ENCODE measurements around the gene ARID5B.

The ARID5B gene

GRCh38 chr10:61883371-61884025 is 18.0 kb upstream of the ARID5B start:
- DNase-seq = no peak

- no peak for DNase-seq
Observed at GRCh38 chr10:61887772-61888171, 13.7 kb upstream of the ARID5B start.

GRCh38 chr10:61888744-61889143 is 12.8 kb upstream of the ARID5B start:
- DNase-seq = no peak

GRCh38 chr10:61890430-61890829 is 11.1 kb upstream of the ARID5B start:
- no peak for DNase-seq

GRCh38 chr10:61890881-61891409 is 10.6 kb upstream of the ARID5B start:
- DNase-seq = no peak

GRCh38 chr10:61891906-61892585 is 9.5 kb upstream of the ARID5B start:
- DNase-seq = no peak

- DNase-seq = no peak
Observed at GRCh38 chr10:61892961-61893360, 8.5 kb upstream of the ARID5B start.

- no peak for DNase-seq
Observed at GRCh38 chr10:61894133-61894532, 7.4 kb upstream of the ARID5B start.

- no peak for DNase-seq
Observed at GRCh38 chr10:61895898-61896600, 5.5 kb upstream of the ARID5B start.

- DNase-seq = peak; percentile 75
Observed at GRCh38 chr10:61896854-61897661, 4.4 kb upstream of the ARID5B start.

- DNase-seq = peak; percentile 38
Observed at GRCh38 chr10:61897671-61898434, 3.6 kb upstream of the ARID5B start.

- DNase-seq = no peak
Observed at GRCh38 chr10:61898435-61898778, 3.1 kb upstream of the ARID5B start.

GRCh38 chr10:61899069-61899531 is 2.4 kb upstream of the ARID5B start:
- no peak for DNase-seq

- DNase-seq = no peak
Observed at GRCh38 chr10:61899663-61899996, 1.9 kb upstream of the ARID5B start.

GRCh38 chr10:61899997-61900828 is 1.3 kb upstream of the ARID5B start:
- peak; percentile 82 for DNase-seq

- DNase-seq = no peak
Observed at GRCh38 chr10:61901829-61902444, 438 bp downstream of the ARID5B start.

- DNase-seq = peak; percentile 71
Observed at GRCh38 chr10:61902445-61903220, 1.1 kb downstream of the ARID5B start.

GRCh38 chr10:61903221-61903927 is 1.9 kb downstream of the ARID5B start:
- peak; percentile 81 for DNase-seq

- DNase-seq = no peak
Observed at GRCh38 chr10:61903928-61904344, 2.4 kb downstream of the ARID5B start.

Measured in CD4-positive, alpha-beta T cell treated with Interleukin-15 for 1 hour (primary cell).